HCT116 (cell line): ENCODE measurements around the gene TBKBP1. TPM values are rescaled to one million over a fixed set of nuclear protein-coding genes. Genes with fewer than 3 reads are reported as not detected.

Experiments used
- ATAC-seq: fragments of 200-7000 bp; cut with Tn5 transposase; 2 replicates; pipeline ENCODE4 v1.9.1; 2020; ENCODE audit warnings: mild to moderate bottlenecking, moderate library complexity
- BruUV-seq: library from RNA; stranded (reverse); fragments of 400-500 nt; replicated peaks from 2 replicates; lab custom pipeline; 2021; lab: Mats Ljungman, UMichigan
- CTCF ChIA-PET: fragments of 300-600 bp; sonication (Branson Sonifier 250); formaldehyde crosslinking; loops from one replicate; lab custom pipeline; 2021; ENCODE audit warnings: antibody characterized with exemption; lab: Charles Lee
- POLR2A ChIA-PET: fragments of 300-600, 350-600 bp; sonication (Branson Sonifier 250); formaldehyde crosslinking; loops from one replicate; lab custom pipeline; 2021; ENCODE audit warnings: antibody characterized with exemption; lab: Charles Lee
- RAD21 ChIA-PET, 2 experiments: fragments of 300-600 bp; sonication (Branson Sonifier 250); formaldehyde crosslinking; loops; one replicate each; lab custom pipeline; 2023; ENCODE audit warnings: low total read pairs in 2 of 2; ENCODE audit not compliant: uncharacterized antibody in 2 of 2, unreplicated experiment in 2 of 2, low non-redundant PET in 1 of 2; lab: Charles Lee
- DNase-seq: peaks from one replicate; pipeline ENCODE4 v3.0.0-alpha.2; 2010; ENCODE audit warnings: low read depth, low spot score
- H2AFZ ChIP-seq: fragments of 200-600 bp; shearing (Covaris generic), sonication (generic); 2 replicates; pipeline ENCODE4 v1.6.1; 2017; ENCODE audit warnings: low read depth, mixed run types, mixed read lengths, antibody characterized with exemption, low read length; ENCODE audit not compliant: poor library complexity, severe bottlenecking
- H3K27ac ChIP-seq: 2 replicates; pipeline ENCODE4 v1.5.1; 2012; ENCODE audit warnings: low read depth, low read length
- H3K27me3 ChIP-seq: fragments of 200-600 bp; sonication (generic); 2 replicates; pipeline ENCODE4 v1.6.1; 2016; ENCODE audit warnings: mixed run types, low read length, mixed read lengths; ENCODE audit not compliant: insufficient read depth
- H3K36me3 ChIP-seq, 2 experiments: fragments of 200-500 bp in 1 of 2; fragments of 200-600 bp in 1 of 2; sonication (Bioruptor generic) in 1 of 2; sonication (generic) in 1 of 2; 2 replicates each; pipeline versions ENCODE4 v1.5.1 to v1.6.1; 2014 to 2016; ENCODE audit warnings: low read length in 2 of 2, inconsistent platforms in 1 of 2, mixed read lengths in 1 of 2, mixed run types in 1 of 2; ENCODE audit not compliant: insufficient read depth in 2 of 2, control insufficient read depth in 1 of 2
- H3K4me1 ChIP-seq, 2 experiments: fragments of 200-600 bp in 1 of 2; sonication (generic) in 1 of 2; 2 replicates each; pipeline versions ENCODE4 v1.5.1 to v1.6.1; 2012 to 2017; ENCODE audit warnings: low read length in 2 of 2, inconsistent platforms in 1 of 2, mild to moderate bottlenecking in 1 of 2, mixed read lengths in 1 of 2, mixed run types in 1 of 2, moderate library complexity in 1 of 2; ENCODE audit not compliant: insufficient read depth in 2 of 2, control insufficient read depth in 1 of 2
- H3K4me2 ChIP-seq: fragments of 200-600 bp; sonication (generic); 2 replicates; pipeline ENCODE4 v1.6.1; 2017; ENCODE audit warnings: mixed run types, low read length, mixed read lengths
- H3K4me3 ChIP-seq, 2 experiments: fragments of 200-600 bp in 1 of 2; sonication (generic) in 1 of 2; replicated peaks in 1 of 2; 2 replicates each; pipeline ENCODE4 v1.5.1; 2011 to 2016; ENCODE audit warnings: low read length in 2 of 2, control low read depth in 1 of 2, low read depth in 1 of 2, mild to moderate bottlenecking in 1 of 2, mixed read lengths in 1 of 2, mixed run types in 1 of 2
- H3K79me2 ChIP-seq: fragments of 200-600 bp; sonication (generic); 2 replicates; pipeline ENCODE4 v1.6.1; 2017; ENCODE audit warnings: mild to moderate bottlenecking, mixed run types, low read length, moderate library complexity, mixed read lengths; ENCODE audit not compliant: insufficient read depth
- H3K9ac ChIP-seq: fragments of 200-600 bp; sonication (generic); 2 replicates; pipeline ENCODE4 v1.6.1; 2016; ENCODE audit warnings: low read length, mixed read lengths
- H3K9me2 ChIP-seq: fragments of 200-600 bp; sonication (generic), shearing (Covaris generic); 2 replicates; pipeline ENCODE4 v1.6.1; 2017; ENCODE audit warnings: mixed run types, mild to moderate bottlenecking, moderate library complexity; ENCODE audit not compliant: insufficient read depth
- H3K9me3 ChIP-seq, 2 experiments: fragments of 200-500 bp in 1 of 2; fragments of 200-600 bp in 1 of 2; sonication (Bioruptor generic) in 1 of 2; sonication (generic) in 1 of 2; 2 replicates each; pipeline ENCODE4 v1.6.1; 2014 to 2017; ENCODE audit warnings: low read length in 2 of 2, mixed read lengths in 2 of 2, inconsistent platforms in 1 of 2, low read depth in 1 of 2, mild to moderate bottlenecking in 1 of 2, mixed run types in 1 of 2, moderate library complexity in 1 of 2; ENCODE audit not compliant: control insufficient read depth in 1 of 2, insufficient read depth in 1 of 2
- H4K20me1 ChIP-seq: fragments of 200-600 bp; sonication (generic), shearing (Covaris generic); 2 replicates; pipeline ENCODE4 v1.6.1; 2017; ENCODE audit warnings: mixed run types, mild to moderate bottlenecking, moderate library complexity; ENCODE audit not compliant: insufficient read depth
- FOSL1 ChIP-seq: IDR thresholded peaks from 2 replicates; pipeline ENCODE4 v1.6.1; 2012; ENCODE audit warnings: low read depth
- JUND ChIP-seq: IDR thresholded peaks from 2 replicates; pipeline ENCODE4 v1.6.1; 2012
- POLR2AphosphoS5 ChIP-seq: IDR thresholded peaks from 2 replicates; pipeline ENCODE4 v1.6.1; 2011; ENCODE audit warnings: mild to moderate bottlenecking, low read depth, low read length, moderate library complexity
- SIN3A ChIP-seq: IDR thresholded peaks from 2 replicates; pipeline ENCODE4 v1.6.1; 2012; ENCODE audit warnings: low read depth
- YY1 ChIP-seq: IDR thresholded peaks from 2 replicates; pipeline ENCODE4 v1.6.1; 2011; ENCODE audit warnings: low read length, low read depth, moderate library complexity, mild to moderate bottlenecking; ENCODE audit not compliant: insufficient replicate concordance; ENCODE audit errors: extremely low read depth
- ZNF274 ChIP-seq: fragments of 200-500 bp; sonication (Bioruptor generic); IDR thresholded peaks from 2 replicates; pipeline ENCODE4 v1.6.1; 2014; ENCODE audit warnings: mild to moderate bottlenecking, low read depth, low read length, inconsistent platforms
- intact Hi-C: fragments of 100-400 bp; cut with micrococcal nuclease; formaldehyde crosslinking; loops from 2 replicates; pipeline ENCODE4 v1.10.0; 2022
- total RNA-seq: library from RNA; stranded (reverse); gene quantifications from one replicate; pipeline ENCODE4 v1.2.1, GENCODE V29; 2021; ENCODE audit not compliant: unreplicated experiment

The TBKBP1 gene
- total RNA-seq, 1 experiment from 2014 or later = 12.4 TPM

- H3K4me2 ChIP-seq = no peak overlapping the region
- H4K20me1 ChIP-seq = no peaks in the 10 kb centered on the region
- CTCF ChIA-PET = no interaction called here
- no peaks in the 10 kb centered on the region for H3K79me2 ChIP-seq
- no peak overlapping the region for H3K4me3 ChIP-seq
- H3K9ac ChIP-seq = no peak overlapping the region
- BruUV-seq = no TSS peak
- H3K9me3 ChIP-seq = no peaks in the 10 kb centered on the region
- TF ChIP-seq POLR2AphosphoS5 = no peak
- no peak for TF ChIP-seq JUND
- TF ChIP-seq ZNF274 = no peak
- no peak for TF ChIP-seq SIN3A
- TF ChIP-seq, all 23 proteins: peak for 0
- no peak for ATAC-seq
- H3K4me1 ChIP-seq = peaks cover 0 to 9% of the 10 kb centered on the region in 2 experiments; a peak in 2 of 4 replicates
- no peaks in the 10 kb centered on the region for H3K36me3 ChIP-seq
- intact Hi-C loops = no loop called here
- no peaks in the 10 kb centered on the region for H3K27me3 ChIP-seq
- DNase-seq = no peak
- ChIA-PET POLR2A (no interaction called here), RAD21 (no interaction called here)
- H2AFZ ChIP-seq = no peak overlapping the region
- H3K27ac ChIP-seq = no peak overlapping the region
- no peaks in the 10 kb centered on the region for H3K9me2 ChIP-seq
Measured at GRCh38 chr17:47703191-47703591, 9.2 kb downstream of the TBKBP1 start.

GRCh38 chr17:47703671-47704070, 9.7 kb downstream of the TBKBP1 start:
- CTCF ChIA-PET = no interaction called here
- H3K4me2 ChIP-seq = no peak overlapping the region
- H3K36me3 ChIP-seq = no peaks in the 10 kb centered on the region
- H3K27ac ChIP-seq = no peak overlapping the region
- H3K9me2 ChIP-seq = no peaks in the 10 kb centered on the region
- H2AFZ ChIP-seq = no peak overlapping the region
- TF ChIP-seq FOSL1 = no peak
- TF ChIP-seq YY1 = no peak
- TF ChIP-seq ZNF274 = no peak
- no peak for TF ChIP-seq JUND
- RAD21 ChIA-PET = no interaction called here
- no peaks in the 10 kb centered on the region for H3K9me3 ChIP-seq
- BruUV-seq = no TSS peak
- H4K20me1 ChIP-seq = no peaks in the 10 kb centered on the region
- no peaks in the 10 kb centered on the region for H3K27me3 ChIP-seq
- DNase-seq = no peak
- H3K79me2 ChIP-seq = no peaks in the 10 kb centered on the region
- intact Hi-C loops = no loop called here
- ATAC-seq = no peak
- peaks cover 0 to 9% of the 10 kb centered on the region in 2 experiments; a peak in 2 of 4 replicates for H3K4me1 ChIP-seq
- H3K4me3 ChIP-seq = no peak overlapping the region
- no peak overlapping the region for H3K9ac ChIP-seq
- POLR2A ChIA-PET = no interaction called here
